Hepatocyte (in vitro differentiated cells): ENCODE data around the gene CRNKL1. TPM values are rescaled to one million over a fixed set of nuclear protein-coding genes. Genes with fewer than 3 reads are reported as not detected.
A peak's percentile ranks its signal among the peaks of the same experiment; 100 is the strongest.

ENCODE experiments used
- DNase-seq: peaks from one replicate; pipeline ENCODE4 v3.0.0-alpha.2; 2016; ENCODE audit warnings: low spot score
- H2AFZ ChIP-seq: fragments of 200-600 bp; sonication (generic); 2 replicates; pipeline ENCODE4 v1.6.0; 2016; ENCODE audit warnings: antibody characterized with exemption, mild to moderate bottlenecking
- H3K27ac ChIP-seq: fragments of 200-600 bp; sonication (generic); 2 replicates; pipeline ENCODE4 v1.5.1; 2016; ENCODE audit warnings: mild to moderate bottlenecking
- H3K27me3 ChIP-seq: fragments of 200-600 bp; sonication (generic); 2 replicates; pipeline ENCODE4 v1.6.1; 2016
- H3K36me3 ChIP-seq: fragments of 200-600 bp; sonication (generic); replicated peaks from 2 replicates; pipeline ENCODE4 v1.5.1; 2016; ENCODE audit warnings: low read depth; ENCODE audit not compliant: insufficient read depth
- H3K4me1 ChIP-seq: fragments of 200-600 bp; sonication (generic); 2 replicates; pipeline ENCODE4 v1.5.1; 2016; ENCODE audit warnings: mild to moderate bottlenecking, moderate library complexity; ENCODE audit not compliant: insufficient read depth
- H3K4me2 ChIP-seq: fragments of 200-600 bp; sonication (generic); 2 replicates; pipeline ENCODE4 v1.6.0; 2016
- H3K4me3 ChIP-seq: fragments of 200-600 bp; sonication (generic); 2 replicates; pipeline ENCODE4 v1.5.1; 2016; ENCODE audit warnings: mild to moderate bottlenecking
- H3K79me2 ChIP-seq: fragments of 200-600 bp; sonication (generic); 2 replicates; pipeline ENCODE4 v1.6.0; 2017; ENCODE audit warnings: mild to moderate bottlenecking
- H3K9me2 ChIP-seq: fragments of 200-600 bp; sonication (generic); replicated peaks from 2 replicates; pipeline ENCODE4 v1.6.0; 2017; ENCODE audit warnings: mild to moderate bottlenecking; ENCODE audit not compliant: insufficient read depth
- H3K9me3 ChIP-seq: fragments of 200-600 bp; sonication (generic); 2 replicates; pipeline ENCODE4 v1.5.1; 2016; ENCODE audit warnings: low read depth, mild to moderate bottlenecking
- H4K20me1 ChIP-seq: fragments of 200-600 bp; sonication (generic); 2 replicates; pipeline ENCODE4 v1.6.0; 2016; ENCODE audit warnings: mild to moderate bottlenecking; ENCODE audit not compliant: insufficient read depth, poor library complexity, severe bottlenecking
- CTCF ChIP-seq: fragments of 200-600 bp; sonication (generic); IDR thresholded peaks from 2 replicates; pipeline ENCODE4 v1.5.1; 2016; ENCODE audit warnings: antibody characterized with exemption, mild to moderate bottlenecking; ENCODE audit not compliant: poor library complexity
- EZH2 ChIP-seq: fragments of 200-600 bp; sonication (generic); IDR thresholded peaks from 2 replicates; pipeline ENCODE4 v1.6.1; 2016; ENCODE audit warnings: antibody characterized with exemption, mild to moderate bottlenecking, borderline replicate concordance
- EZH2phosphoT487 ChIP-seq: fragments of 200-600 bp; sonication (generic); IDR thresholded peaks from one replicate; pipeline ENCODE4 v1.6.1; 2018; ENCODE audit warnings: antibody characterized with exemption, mild to moderate bottlenecking, low read depth, moderate library complexity; ENCODE audit not compliant: unreplicated experiment, severe bottlenecking
- WGBS: methylation state at CpG from one replicate; pipeline ENCODE4 v1.1.6; 2016; ENCODE audit warnings: low lambda C conversion rate; ENCODE audit errors: missing lambda C conversion rate; 5-methylcytosine and 5-hydroxymethylcytosine counted together
- polyA plus RNA-seq: library from polyadenylated mRNA; unstranded; fragments of >200 nt; fragmentation: Nextera tagmentation; extraction: Ambion mirVana; gene quantifications from 2 replicates; pipeline ENCODE4 v1.2.1, GENCODE V29; 2016
- total RNA-seq: library from RNA; depleted of rRNA; stranded (reverse); fragments of >200 nt; gene quantifications from 2 replicates; pipeline ENCODE4 v1.2.3, GENCODE V29; 2014

Gene CRNKL1
- total and polyA plus RNA-seq, 2 experiments from 2014 or later, result 14.6 to 25.4 TPM

GRCh38 chr20:20095114-20095872 is 43.0 kb upstream of the CRNKL1 start:
- Histone ChIP-seq H3K4me3 (no peak overlapping the region), H3K4me1 (no peaks in the 10 kb centered on the region), H2AFZ (no peak overlapping the region), H3K27ac (no peak overlapping the region), H3K79me2 (no peaks in the 10 kb centered on the region), H3K4me2 (no peak overlapping the region), H3K27me3 (no peaks in the 10 kb centered on the region), H3K36me3 (no peaks in the 10 kb centered on the region), H3K9me3 (no peaks in the 10 kb centered on the region), H4K20me1 (no peaks in the 10 kb centered on the region), H3K9me2 (no peaks in the 10 kb centered on the region)
- no peak for DNase-seq
- 88% methylated on average over 10 of the region's 10 CpGs for WGBS
- TF ChIP-seq CTCF (no peak), EZH2phosphoT487 (no peak), EZH2 (no peak)

GRCh38 chr20:20094410-20094809 is 42.1 kb upstream of the CRNKL1 start:
- 69% methylated on average over 6 of the region's 6 CpGs for WGBS
- no peaks in the 10 kb centered on the region for H4K20me1 ChIP-seq
- H2AFZ ChIP-seq, result no peak overlapping the region
- H3K4me3 ChIP-seq, result no peak overlapping the region
- no peaks in the 10 kb centered on the region for H3K79me2 ChIP-seq
- H3K4me2 ChIP-seq, result no peak overlapping the region
- TF ChIP-seq EZH2phosphoT487 (no peak), EZH2 (no peak), CTCF (no peak)
- H3K36me3 ChIP-seq, result no peaks in the 10 kb centered on the region
- no peaks in the 10 kb centered on the region for H3K9me2 ChIP-seq
- H3K9me3 ChIP-seq, result no peaks in the 10 kb centered on the region
- no peaks in the 10 kb centered on the region for H3K27me3 ChIP-seq
- H3K4me1 ChIP-seq, result no peaks in the 10 kb centered on the region
- no peak overlapping the region for H3K27ac ChIP-seq
- no peak for DNase-seq

- H3K27me3 ChIP-seq, result no peaks in the 10 kb centered on the region
- no peaks in the 10 kb centered on the region for H3K79me2 ChIP-seq
- H3K4me3 ChIP-seq, result no peak overlapping the region
- H3K9me2 ChIP-seq, result no peaks in the 10 kb centered on the region
- H3K4me1 ChIP-seq, result no peaks in the 10 kb centered on the region
- WGBS, result 87% methylated on average over 4 of the region's 4 CpGs
- no peak overlapping the region for H2AFZ ChIP-seq
- no peak for DNase-seq
- H3K27ac ChIP-seq, result peak overlapping the region; percentile 7
- no peaks in the 10 kb centered on the region for H3K36me3 ChIP-seq
- no peaks in the 10 kb centered on the region for H3K9me3 ChIP-seq
- H4K20me1 ChIP-seq, result no peaks in the 10 kb centered on the region
- TF ChIP-seq CTCF (no peak), EZH2 (no peak), EZH2phosphoT487 (no peak)
- no peak overlapping the region for H3K4me2 ChIP-seq
Observed at GRCh38 chr20:20092827-20093226, 40.6 kb upstream of the CRNKL1 start.

GRCh38 chr20:20089939-20090338 is 37.7 kb upstream of the CRNKL1 start:
- no peak overlapping the region for H3K4me2 ChIP-seq
- no peaks in the 10 kb centered on the region for H3K36me3 ChIP-seq
- no peak overlapping the region for H2AFZ ChIP-seq
- no peak overlapping the region for H3K4me3 ChIP-seq
- TF ChIP-seq CTCF (no peak), EZH2 (no peak), EZH2phosphoT487 (no peak)
- 95% methylated on average over 1 of the region's 1 CpG for WGBS
- no peaks in the 10 kb centered on the region for H3K9me3 ChIP-seq
- H3K79me2 ChIP-seq, result no peaks in the 10 kb centered on the region
- no peaks in the 10 kb centered on the region for H4K20me1 ChIP-seq
- H3K4me1 ChIP-seq, result no peaks in the 10 kb centered on the region
- DNase-seq, result no peak
- no peaks in the 10 kb centered on the region for H3K9me2 ChIP-seq
- no peak overlapping the region for H3K27ac ChIP-seq
- no peaks in the 10 kb centered on the region for H3K27me3 ChIP-seq
